GM19238 (cell line): ENCODE data around the gene NUPR2.
A peak's percentile ranks its signal among the peaks of the same experiment; 100 is the strongest.
"Not testable (repeated sequence)": the region's sequence is repeated elsewhere in the genome, so short reads cannot be mapped to it uniquely, and the experiment has no call there.

Experiments used
- DNase-seq: peaks from one replicate; pipeline ENCODE4 v3.0.0; 2011; ENCODE audit warnings: low spot score; ENCODE audit not compliant: insufficient read length

NUPR2 gene

GRCh38 chr7:56086761-56087160, 29.5 kb downstream of the NUPR2 start:
- DNase-seq = no peak

DNA sequence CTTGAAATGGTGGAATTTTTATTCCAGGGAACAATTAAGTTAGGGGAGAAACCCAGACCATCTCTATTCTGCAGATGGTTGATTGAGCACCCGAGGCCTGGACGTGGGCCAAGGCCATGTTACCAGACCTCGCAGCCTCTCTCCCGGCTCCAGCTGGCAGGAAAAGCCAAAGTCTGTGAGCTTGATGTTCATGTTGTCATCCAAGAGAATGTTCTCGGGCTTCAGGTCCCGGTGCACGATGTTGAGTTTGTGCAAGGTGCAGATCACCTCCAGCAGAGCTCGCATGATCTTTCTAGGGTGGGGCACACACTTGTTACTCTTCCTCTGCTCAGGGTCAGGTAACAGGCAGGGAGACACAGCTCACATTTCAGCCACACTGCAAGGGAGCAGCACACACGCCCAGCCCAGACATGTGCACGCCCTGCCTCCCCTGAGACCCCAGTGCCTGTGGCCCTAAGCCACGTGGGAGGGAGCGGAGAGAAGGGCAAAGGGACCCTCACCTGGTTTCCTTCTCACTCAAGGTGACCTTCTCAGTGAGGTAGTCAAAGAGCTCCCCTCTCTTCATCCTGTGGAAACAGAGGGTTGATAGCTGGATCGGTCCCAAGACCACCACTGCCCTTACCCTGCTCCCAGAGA, 32.9 kb downstream of the NUPR2 start:
- DNase-seq = no peak

- no peak for DNase-seq
These were observed 34.4 kb downstream of the NUPR2 start for GRCh38 chr7:56081626-56082340.

DNA sequence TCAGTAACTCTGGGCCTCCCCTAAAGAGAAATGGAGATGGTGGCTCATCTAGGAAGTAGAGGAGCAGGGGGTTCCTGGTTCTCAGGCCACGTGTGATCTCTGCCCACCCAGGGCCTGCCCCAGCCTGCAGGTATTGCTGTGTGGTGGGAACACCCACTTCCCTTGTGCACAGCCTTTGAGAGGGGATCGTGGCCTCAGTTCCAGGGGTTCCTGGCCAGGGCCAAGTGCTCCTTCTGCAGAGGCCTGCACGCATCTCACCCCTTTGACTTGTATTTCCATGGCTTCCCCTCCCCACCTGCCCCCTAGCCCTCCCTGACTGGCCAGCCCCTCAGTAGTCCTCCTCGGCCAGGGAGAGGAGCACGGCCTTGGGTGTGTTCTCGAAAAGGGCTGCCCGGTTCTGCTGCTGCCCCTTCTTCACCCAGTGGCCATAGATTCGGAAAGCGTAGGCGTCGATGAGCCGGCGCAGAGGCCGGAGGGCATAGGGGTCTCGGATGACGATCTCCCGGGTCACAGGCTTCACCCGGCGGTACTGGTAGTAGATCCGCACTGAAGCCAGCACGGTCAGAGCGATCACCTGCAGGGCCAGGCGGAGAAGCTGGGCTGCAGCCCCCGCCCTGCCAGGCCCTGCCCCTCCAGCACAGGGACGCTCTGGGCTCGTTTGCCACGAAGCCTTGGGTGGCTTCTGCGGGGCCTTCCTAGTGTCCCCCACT, 35.3 kb downstream of the NUPR2 start:
- DNase-seq = not testable (repeated sequence)

DNA sequence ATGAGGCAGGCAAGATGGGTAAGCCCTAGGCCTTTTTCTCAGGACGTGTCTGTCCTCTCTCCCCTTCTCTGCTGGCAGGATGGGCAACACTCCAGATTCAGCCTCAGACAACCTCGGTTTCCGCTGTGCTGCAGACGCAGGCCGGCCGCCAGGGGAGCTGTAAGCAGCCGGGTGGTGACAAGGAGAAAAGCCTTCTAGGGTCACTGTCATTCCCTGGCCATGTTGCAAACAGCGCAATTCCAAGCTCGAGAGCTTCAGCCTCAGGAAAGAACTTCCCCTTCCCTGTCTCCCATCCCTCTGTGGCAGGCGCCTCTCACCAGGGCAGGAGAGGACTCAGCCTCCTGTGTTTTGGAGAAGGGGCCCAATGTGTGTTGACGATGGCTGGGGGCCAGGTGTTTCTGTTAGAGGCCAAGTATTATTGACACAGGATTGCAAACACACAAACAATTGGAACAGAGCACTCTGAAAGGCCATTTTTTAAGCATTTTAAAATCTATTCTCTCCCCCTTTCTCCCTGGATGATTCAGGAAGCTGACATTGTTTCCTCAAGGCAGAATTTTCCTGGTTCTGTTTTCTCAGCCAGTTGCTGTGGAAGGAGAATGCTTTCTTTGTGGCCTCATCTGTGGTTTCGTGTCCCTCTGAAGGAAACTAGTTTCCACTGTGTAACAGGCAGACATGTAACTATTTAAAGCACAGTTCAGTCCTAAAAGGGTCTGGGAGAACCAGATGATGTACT, 36.6 kb downstream of the NUPR2 start:
- no peak for DNase-seq

GRCh38 chr7:56078196-56078595, 38.0 kb downstream of the NUPR2 start:
- no peak for DNase-seq

DNA sequence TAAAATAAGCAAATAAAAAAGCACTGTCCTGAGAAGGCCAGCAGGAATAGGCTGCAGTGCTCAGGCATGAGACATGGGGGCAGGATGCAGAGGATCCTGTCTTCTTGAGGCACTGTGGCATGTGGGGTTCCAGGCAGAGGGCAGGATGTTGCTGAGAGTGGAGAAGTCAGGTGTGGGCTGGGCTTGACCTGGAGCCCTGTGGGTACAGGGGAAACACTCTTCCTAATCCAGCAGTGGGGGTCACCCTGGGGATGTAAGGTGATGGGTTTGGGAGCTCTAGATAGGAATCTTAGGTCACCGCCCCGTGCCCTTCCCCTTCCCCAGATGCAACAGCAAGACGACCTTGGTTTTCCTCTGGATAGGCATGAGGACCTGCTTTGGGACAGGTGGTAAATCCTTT, 38.5 kb downstream of the NUPR2 start:
- DNase-seq = no peak

GRCh38 chr7:56074371-56074791, 41.8 kb downstream of the NUPR2 start:
- peak; percentile 64 for DNase-seq

GRCh38 chr7:56066376-56066775, 49.8 kb downstream of the NUPR2 start:
- DNase-seq = not testable (repeated sequence)
